Right forelimb (tissue), 1 donor: ENCODE data around the gene MPZL2.

ENCODE experiments used
- DNase-seq: peaks from one replicate; pipeline ENCODE4 v3.0.0-alpha.2; 2018

Gene MPZL2

GRCh38 chr11:118216621-118217481 is 47.2 kb downstream of the MPZL2 start:
- no peak for DNase-seq

- DNase-seq: no peak
Observed at GRCh38 chr11:118215765-118216164, 48.3 kb downstream of the MPZL2 start.

GRCh38 chr11:118215262-118215661 is 48.8 kb downstream of the MPZL2 start:
- DNase-seq: no peak

GRCh38 chr11:118214210-118214914 is 49.7 kb downstream of the MPZL2 start:
- no peak for DNase-seq

GRCh38 chr11:118213781-118214180 is 50.3 kb downstream of the MPZL2 start:
- DNase-seq: no peak

GRCh38 chr11:118213201-118213600 is 50.9 kb downstream of the MPZL2 start:
- no peak for DNase-seq

GRCh38 chr11:118212781-118213191 is 51.3 kb downstream of the MPZL2 start:
- DNase-seq: no peak

GRCh38 chr11:118212131-118212725 is 51.9 kb downstream of the MPZL2 start:
- DNase-seq: no peak

- no peak for DNase-seq
Observed at GRCh38 chr11:118211006-118211405, 53.1 kb downstream of the MPZL2 start.

GRCh38 chr11:118210323-118210722 is 53.8 kb downstream of the MPZL2 start:
- no peak for DNase-seq

- no peak for DNase-seq
Observed at GRCh38 chr11:118209033-118209432, 55.1 kb downstream of the MPZL2 start.

- DNase-seq: no peak
Observed at GRCh38 chr11:118207079-118207478, 57.0 kb downstream of the MPZL2 start.

GRCh38 chr11:118206391-118207031 is 57.6 kb downstream of the MPZL2 start:
- DNase-seq: no peak

- no peak for DNase-seq
Observed at GRCh38 chr11:118205606-118206378, 58.3 kb downstream of the MPZL2 start.
